ENCODE results near the gene KIF6. TPM values are rescaled to one million over a fixed set of nuclear protein-coding genes. Genes with fewer than 3 reads are reported as not detected.

KIF6 gene
- total RNA-seq, 4 donors from 2014 or later = 0.47 to 2.3 (median 0.97) TPM

- Histone ChIP-seq H3K27ac (no peak overlapping the region), H3K4me1 (no peaks in the 10 kb centered on the region), H3K9me3 (no peaks in the 10 kb centered on the region), H3K36me3 (no peaks in the 10 kb centered on the region), H3K4me3 (no peak overlapping the region), H3K27me3 (no peaks in the 10 kb centered on the region)
- TF ChIP-seq POLR2A (IDR thresholded peaks at IDR 0.05) = no peak
- TF ChIP-seq POLR2AphosphoS5 (IDR thresholded peaks at IDR 0.05) = no peak
- no peak for TF ChIP-seq CTCF (IDR thresholded peaks at IDR 0.05)
- TF ChIP-seq EP300 (IDR thresholded peaks at IDR 0.05) = no peak
- no peak for ATAC-seq
- 95 to 100% methylated on average over 2 to 3 of the region's 3 CpGs for WGBS, 2 donors (ENCODE audit: low coverage in 1 of 2)
Measured at GRCh38 chr6:39409889-39410288, 315.3 kb downstream of the KIF6 start.

GRCh38 chr6:39407446-39407993, 317.7 kb downstream of the KIF6 start:
- no peak for ATAC-seq
- Histone ChIP-seq H3K4me3 (no peak overlapping the region), H3K36me3 (no peaks in the 10 kb centered on the region), H3K27me3 (no peaks in the 10 kb centered on the region), H3K27ac (no peak overlapping the region), H3K4me1 (no peaks in the 10 kb centered on the region), H3K9me3 (no peaks in the 10 kb centered on the region)
- WGBS, 2 donors (ENCODE audit: low coverage in 1 of 2) = 86 to 100% methylated on average over 1 of the region's 1 CpG
- TF ChIP-seq POLR2AphosphoS5 (IDR thresholded peaks at IDR 0.05) (no peak), EP300 (IDR thresholded peaks at IDR 0.05) (no peak), POLR2A (IDR thresholded peaks at IDR 0.05) (no peak), CTCF (IDR thresholded peaks at IDR 0.05) (no peak)

GRCh38 chr6:39404312-39404711, 320.9 kb downstream of the KIF6 start:
- TF ChIP-seq CTCF (IDR thresholded peaks at IDR 0.05) = no peak
- no peak for TF ChIP-seq EP300 (IDR thresholded peaks at IDR 0.05)
- no peak for TF ChIP-seq POLR2AphosphoS5 (IDR thresholded peaks at IDR 0.05)
- no peak for TF ChIP-seq POLR2A (IDR thresholded peaks at IDR 0.05)
- no peaks in the 10 kb centered on the region for H3K4me1 ChIP-seq
- no peaks in the 10 kb centered on the region for H3K27me3 ChIP-seq
- H3K27ac ChIP-seq = no peak overlapping the region
- no peaks in the 10 kb centered on the region for H3K9me3 ChIP-seq
- no peak overlapping the region for H3K4me3 ChIP-seq
- ATAC-seq = no peak
- H3K36me3 ChIP-seq = no peaks in the 10 kb centered on the region
- 86 to 88% methylated on average over 1 of the region's 1 CpG for WGBS, 2 donors (ENCODE audit: low coverage in 1 of 2)

- no peaks in the 10 kb centered on the region for H3K4me1 ChIP-seq
- ATAC-seq = no peak
- no peak overlapping the region for H3K4me3 ChIP-seq
- H3K27ac ChIP-seq = no peak overlapping the region
- H3K9me3 ChIP-seq = no peaks in the 10 kb centered on the region
- H3K27me3 ChIP-seq = no peaks in the 10 kb centered on the region
- no peaks in the 10 kb centered on the region for H3K36me3 ChIP-seq
- TF ChIP-seq CTCF (IDR thresholded peaks at IDR 0.05) (no peak), POLR2A (IDR thresholded peaks at IDR 0.05) (no peak), POLR2AphosphoS5 (IDR thresholded peaks at IDR 0.05) (no peak), EP300 (IDR thresholded peaks at IDR 0.05) (no peak)
Measured at GRCh38 chr6:39403304-39403703, 321.9 kb downstream of the KIF6 start.

GRCh38 chr6:39402239-39402751, 322.9 kb downstream of the KIF6 start:
- peak; percentile 46 for ATAC-seq
- no peak overlapping the region for H3K4me3 ChIP-seq
- H3K27me3 ChIP-seq = no peaks in the 10 kb centered on the region
- TF ChIP-seq EP300 (IDR thresholded peaks at IDR 0.05) (no peak), CTCF (IDR thresholded peaks at IDR 0.05) (no peak), POLR2A (IDR thresholded peaks at IDR 0.05) (no peak), POLR2AphosphoS5 (IDR thresholded peaks at IDR 0.05) (no peak)
- no peaks in the 10 kb centered on the region for H3K9me3 ChIP-seq
- 58 to 71% methylated on average over 2 to 6 of the region's 7 CpGs for WGBS, 2 donors (ENCODE audit: low coverage in 1 of 2)
- H3K27ac ChIP-seq = no peak overlapping the region
- H3K36me3 ChIP-seq = no peaks in the 10 kb centered on the region
- no peaks in the 10 kb centered on the region for H3K4me1 ChIP-seq

Measured in gastroesophageal sphincter (tissue), 4 donors.